SK-N-SH treated with all-trans-retinoic acid at 6 μM for 48 hours (cell line): ENCODE data around the gene COL4A2.

Experiments
- ATAC-seq: fragments of 200-7000 bp; cut with Tn5 transposase; 3 replicates; pipeline ENCODE4 v1.9.1; 2020; ENCODE audit warnings: mild to moderate bottlenecking, moderate library complexity
- ARNTL ChIP-seq: fragments of 450-650 bp; formaldehyde crosslinking; IDR thresholded peaks from 2 replicates; pipeline ENCODE4 v1.5.0; 2020; ENCODE audit warnings: low read depth, mild to moderate bottlenecking, moderate library complexity, borderline replicate concordance
- BACH2 ChIP-seq: fragments of 250-450 bp; sonication (Bioruptor Pico); IDR thresholded peaks from 2 replicates; pipeline ENCODE4 v1.9.0; 2021; ENCODE audit warnings: mild to moderate bottlenecking, borderline replicate concordance
- CREB5 ChIP-seq: fragments of 250-450 bp; sonication (Bioruptor Pico); IDR thresholded peaks from 2 replicates; pipeline ENCODE4 v1.5.1; 2020; ENCODE audit warnings: low read depth, mild to moderate bottlenecking, moderate library complexity
- CSDC2 ChIP-seq: fragments of 250-450 bp; sonication (Bioruptor Pico); IDR thresholded peaks from 2 replicates; pipeline ENCODE4 v1.5.0; 2020; ENCODE audit warnings: mild to moderate bottlenecking, moderate library complexity
- ESRRG ChIP-seq: fragments of 250-450 bp; sonication (Bioruptor Pico); IDR thresholded peaks from 2 replicates; pipeline ENCODE4 v1.6.1; 2021; ENCODE audit warnings: mild to moderate bottlenecking
- GLIS3 ChIP-seq: fragments of 250-450 bp; sonication (Bioruptor Pico); IDR thresholded peaks from 2 replicates; pipeline ENCODE4 v1.5.0; 2020; ENCODE audit warnings: mild to moderate bottlenecking, moderate library complexity
- ISL1 ChIP-seq: fragments of 250-450 bp; sonication (Bioruptor Pico); IDR thresholded peaks from 2 replicates; pipeline ENCODE4 v2.1.2; 2022; ENCODE audit warnings: mild to moderate bottlenecking, moderate library complexity
- OSR1 ChIP-seq: fragments of 250-450 bp; sonication (Bioruptor Pico); IDR thresholded peaks from 2 replicates; pipeline ENCODE4 v1.8.0; 2022; ENCODE audit warnings: moderate library complexity, mild to moderate bottlenecking, inconsistent platforms
- POU6F1 ChIP-seq: fragments of 250-450 bp; sonication (Bioruptor Pico); IDR thresholded peaks from 2 replicates; pipeline ENCODE4 v1.8.0; 2021; ENCODE audit warnings: low read depth, mild to moderate bottlenecking, moderate library complexity, borderline replicate concordance
- RARB ChIP-seq: fragments of 250-450 bp; sonication (Bioruptor Pico); IDR thresholded peaks from 2 replicates; pipeline ENCODE4 v1.8.0; 2021; ENCODE audit warnings: mild to moderate bottlenecking, moderate library complexity
- SNAI2 ChIP-seq: fragments of 250-450 bp; sonication (Bioruptor Pico); IDR thresholded peaks from 2 replicates; pipeline ENCODE4 v1.5.0; 2020; ENCODE audit warnings: mild to moderate bottlenecking, moderate library complexity
- TCF4 ChIP-seq: fragments of 250-450 bp; sonication (Bioruptor Pico); IDR thresholded peaks from 2 replicates; pipeline ENCODE4 v1.8.0; 2021; ENCODE audit warnings: mild to moderate bottlenecking, moderate library complexity, borderline replicate concordance
- TOX ChIP-seq: fragments of 250-450 bp; sonication (Bioruptor Pico); IDR thresholded peaks from 2 replicates; pipeline ENCODE4 v1.8.0; 2021; ENCODE audit warnings: mild to moderate bottlenecking, moderate library complexity, borderline replicate concordance
- TSHZ2 ChIP-seq: fragments of 250-450 bp; sonication (Bioruptor Pico); IDR thresholded peaks from 2 replicates; pipeline ENCODE4 v1.5.0; 2020; ENCODE audit warnings: mild to moderate bottlenecking, moderate library complexity
- ZFP3 ChIP-seq: fragments of 250-450 bp; sonication (Bioruptor Pico); IDR thresholded peaks from 2 replicates; pipeline ENCODE4 v1.5.0; 2020; ENCODE audit warnings: mild to moderate bottlenecking, moderate library complexity
- ZFP30 ChIP-seq: fragments of 450-650 bp; formaldehyde crosslinking; IDR thresholded peaks from 2 replicates; pipeline ENCODE4 v1.5.0; 2022; ENCODE audit warnings: mild to moderate bottlenecking, moderate library complexity
- ZNF565 ChIP-seq: fragments of 450-650 bp; formaldehyde crosslinking; conservative IDR thresholded peaks from 2 replicates; pipeline ENCODE4 v1.5.0; 2020; ENCODE audit warnings: low read depth, mild to moderate bottlenecking, moderate library complexity
- ZNF70 ChIP-seq: fragments of 450-650 bp; formaldehyde crosslinking; IDR thresholded peaks from 2 replicates; pipeline ENCODE4 v1.5.0; 2020; ENCODE audit warnings: mild to moderate bottlenecking, moderate library complexity
- ZNF8 ChIP-seq: fragments of 450-650 bp; formaldehyde crosslinking; IDR thresholded peaks from 2 replicates; pipeline ENCODE4 v1.5.0; 2020; ENCODE audit warnings: mild to moderate bottlenecking, moderate library complexity
- TF ChIP-seq, protein P1 (sequence below): fragments of 250-450 bp; sonication (Bioruptor Pico); IDR thresholded peaks from 2 replicates; pipeline ENCODE4 v1.5.1; 2021; ENCODE audit warnings: mild to moderate bottlenecking, moderate library complexity
- TF ChIP-seq, protein P2 (sequence below): fragments of 250-450 bp; sonication (Bioruptor Pico); IDR thresholded peaks from 2 replicates; pipeline ENCODE4 v1.8.0; 2020; ENCODE audit warnings: mild to moderate bottlenecking, moderate library complexity, borderline replicate concordance

The COL4A2 gene

GRCh38 chr13:110518571-110518970, 211.5 kb downstream of the COL4A2 start (continued):
- TF ChIP-seq POU6F1 (no peak), GLIS3 (CRISPR knock-in tag) (no peak), BACH2 (CRISPR knock-in tag) (no peak), ISL1 (CRISPR knock-in tag) (no peak), ESRRG (CRISPR knock-in tag) (no peak), ZFP30 (CRISPR knock-in tag) (no peak)
- TF ChIP-seq, all 23 proteins: peak for 0

- no peak for TF ChIP-seq TCF4 (CRISPR knock-in tag)
- TF ChIP-seq ZNF70 (CRISPR knock-in tag), result no peak
- TF ChIP-seq OSR1 (CRISPR knock-in tag), result no peak
- TF ChIP-seq CREB5 (CRISPR knock-in tag), result no peak
- TF ChIP-seq ZNF8 (CRISPR knock-in tag), result no peak
- TF ChIP-seq ZFP30 (CRISPR knock-in tag), result no peak
- TF ChIP-seq RARB (CRISPR knock-in tag), result no peak
- TF ChIP-seq BACH2 (CRISPR knock-in tag), result no peak
- no peak for TF ChIP-seq POU6F1
- no peak for TF ChIP-seq SNAI2
- TF ChIP-seq ZFP3 (CRISPR knock-in tag), result no peak
- no peak for TF ChIP-seq ARNTL (CRISPR knock-in tag)
- TF ChIP-seq, protein P1, sequence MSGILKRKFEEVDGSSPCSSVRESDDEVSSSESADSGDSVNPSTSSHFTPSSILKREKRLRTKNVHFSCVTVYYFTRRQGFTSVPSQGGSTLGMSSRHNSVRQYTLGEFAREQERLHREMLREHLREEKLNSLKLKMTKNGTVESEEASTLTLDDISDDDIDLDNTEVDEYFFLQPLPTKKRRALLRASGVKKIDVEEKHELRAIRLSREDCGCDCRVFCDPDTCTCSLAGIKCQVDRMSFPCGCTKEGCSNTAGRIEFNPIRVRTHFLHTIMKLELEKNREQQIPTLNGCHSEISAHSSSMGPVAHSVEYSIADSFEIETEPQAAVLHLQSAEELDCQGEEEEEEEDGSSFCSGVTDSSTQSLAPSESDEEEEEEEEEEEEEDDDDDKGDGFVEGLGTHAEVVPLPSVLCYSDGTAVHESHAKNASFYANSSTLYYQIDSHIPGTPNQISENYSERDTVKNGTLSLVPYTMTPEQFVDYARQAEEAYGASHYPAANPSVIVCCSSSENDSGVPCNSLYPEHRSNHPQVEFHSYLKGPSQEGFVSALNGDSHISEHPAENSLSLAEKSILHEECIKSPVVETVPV (CRISPR knock-in tag), result no peak
- no peak for TF ChIP-seq GLIS3 (CRISPR knock-in tag)
- TF ChIP-seq TOX (CRISPR knock-in tag), result no peak
- TF ChIP-seq TSHZ2, result no peak
- no peak for TF ChIP-seq ZNF565
- no peak for TF ChIP-seq ESRRG (CRISPR knock-in tag)
- no peak for TF ChIP-seq ISL1 (CRISPR knock-in tag)
- no peak for TF ChIP-seq CSDC2 (CRISPR knock-in tag)
- ATAC-seq, result no peak
These were observed 212.0 kb downstream of the COL4A2 start for GRCh38 chr13:110519046-110519445.

- ATAC-seq, result no peak
- TF ChIP-seq TOX (CRISPR knock-in tag), result no peak
- TF ChIP-seq, protein P2, sequence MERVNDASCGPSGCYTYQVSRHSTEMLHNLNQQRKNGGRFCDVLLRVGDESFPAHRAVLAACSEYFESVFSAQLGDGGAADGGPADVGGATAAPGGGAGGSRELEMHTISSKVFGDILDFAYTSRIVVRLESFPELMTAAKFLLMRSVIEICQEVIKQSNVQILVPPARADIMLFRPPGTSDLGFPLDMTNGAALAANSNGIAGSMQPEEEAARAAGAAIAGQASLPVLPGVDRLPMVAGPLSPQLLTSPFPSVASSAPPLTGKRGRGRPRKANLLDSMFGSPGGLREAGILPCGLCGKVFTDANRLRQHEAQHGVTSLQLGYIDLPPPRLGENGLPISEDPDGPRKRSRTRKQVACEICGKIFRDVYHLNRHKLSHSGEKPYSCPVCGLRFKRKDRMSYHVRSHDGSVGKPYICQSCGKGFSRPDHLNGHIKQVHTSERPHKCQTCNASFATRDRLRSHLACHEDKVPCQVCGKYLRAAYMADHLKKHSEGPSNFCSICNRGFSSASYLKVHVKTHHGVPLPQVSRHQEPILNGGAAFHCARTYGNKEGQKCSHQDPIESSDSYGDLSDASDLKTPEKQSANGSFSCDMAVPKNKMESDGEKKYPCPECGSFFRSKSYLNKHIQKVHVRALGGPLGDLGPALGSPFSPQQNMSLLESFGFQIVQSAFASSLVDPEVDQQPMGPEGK (CRISPR knock-in tag), result no peak
- no peak for TF ChIP-seq OSR1 (CRISPR knock-in tag)
- no peak for TF ChIP-seq CSDC2 (CRISPR knock-in tag)
- TF ChIP-seq CREB5 (CRISPR knock-in tag), result no peak
- TF ChIP-seq POU6F1, result no peak
- TF ChIP-seq, protein P1 (CRISPR knock-in tag), result no peak
- no peak for TF ChIP-seq ZFP3 (CRISPR knock-in tag)
- no peak for TF ChIP-seq ZNF565
- no peak for TF ChIP-seq ZNF8 (CRISPR knock-in tag)
- TF ChIP-seq RARB (CRISPR knock-in tag), result no peak
- TF ChIP-seq ZFP30 (CRISPR knock-in tag), result no peak
- no peak for TF ChIP-seq GLIS3 (CRISPR knock-in tag)
- TF ChIP-seq ZNF70 (CRISPR knock-in tag), result no peak
- no peak for TF ChIP-seq BACH2 (CRISPR knock-in tag)
These were observed 212.4 kb downstream of the COL4A2 start for GRCh38 chr13:110519506-110519905.
